DMS 273 treated with DMSO at 0.1 percent for 48 hours (cell line): ENCODE data around the gene ACOT13.
"Not testable (repeated sequence)": the region's sequence is repeated elsewhere in the genome, so short reads cannot be mapped to it uniquely, and the experiment has no call there.

Experiments used
- DNase-seq: peaks from one replicate; lab custom pipeline; 2025; lab: John Stamatoyannopoulos, UW

ACOT13 gene

DNA sequence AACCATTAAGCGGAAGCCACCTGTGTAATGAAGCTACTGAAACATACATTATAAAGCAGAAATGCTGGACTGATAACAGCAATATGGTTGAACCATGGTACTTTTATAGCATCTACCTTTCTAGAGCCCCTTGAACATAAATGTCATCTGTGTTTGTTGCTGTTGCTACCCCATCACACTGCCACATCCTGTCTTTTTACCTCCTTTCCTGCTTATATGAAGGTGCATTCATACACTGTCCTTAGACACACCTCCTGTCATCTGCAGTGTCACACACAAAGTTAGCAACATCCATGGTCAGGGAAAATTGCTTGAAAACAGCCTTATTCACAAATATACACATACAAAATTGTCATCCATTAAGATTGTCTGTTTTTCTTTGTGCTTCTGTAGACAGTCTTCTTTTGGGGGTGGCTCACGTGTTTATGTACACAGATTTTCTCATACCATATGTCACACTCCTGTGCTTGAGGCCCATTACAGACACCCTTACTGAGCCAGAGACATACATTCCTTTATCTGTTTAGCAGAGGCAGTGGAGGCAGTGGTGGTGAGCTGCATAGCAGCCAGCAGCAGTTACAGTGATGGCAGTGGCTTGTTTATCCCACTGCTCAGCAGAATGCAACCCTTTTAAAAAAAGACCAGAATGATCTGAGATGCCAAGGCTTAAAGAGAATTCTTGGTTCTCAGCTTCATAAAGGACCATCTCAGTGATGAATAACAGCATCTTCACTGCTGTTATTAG, 26.1 kb downstream of the ACOT13 start:
- no peak for DNase-seq

GRCh38 chr6:24694198-24694597, 27.3 kb downstream of the ACOT13 start:
- no peak for DNase-seq

GRCh38 chr6:24695635-24696034, 28.8 kb downstream of the ACOT13 start:
- not testable (repeated sequence) for DNase-seq

DNA sequence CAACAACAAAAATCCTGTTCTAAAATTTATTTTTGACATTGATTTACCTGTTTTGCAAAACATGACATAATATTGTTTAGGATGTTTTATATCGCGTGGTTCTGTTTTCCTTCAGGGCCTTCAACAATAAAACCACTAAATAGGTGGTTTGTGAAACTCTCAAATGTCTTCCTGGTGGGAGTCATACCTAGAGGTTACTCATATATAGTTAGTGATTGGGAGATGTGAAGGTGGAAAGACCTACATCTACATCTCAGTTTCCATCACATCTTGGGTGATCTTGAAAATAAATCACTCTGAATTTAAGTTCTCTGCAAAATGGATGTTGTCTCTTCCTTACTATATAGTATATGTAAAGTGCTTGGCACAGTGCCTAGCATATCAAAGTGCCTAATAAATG, 29.2 kb downstream of the ACOT13 start:
- no peak for DNase-seq

- DNase-seq: no peak
Measured at GRCh38 chr6:24699521-24700359, 32.9 kb downstream of the ACOT13 start.

- no peak for DNase-seq
Measured at GRCh38 chr6:24702720-24703282, 35.9 kb downstream of the ACOT13 start.

DNA sequence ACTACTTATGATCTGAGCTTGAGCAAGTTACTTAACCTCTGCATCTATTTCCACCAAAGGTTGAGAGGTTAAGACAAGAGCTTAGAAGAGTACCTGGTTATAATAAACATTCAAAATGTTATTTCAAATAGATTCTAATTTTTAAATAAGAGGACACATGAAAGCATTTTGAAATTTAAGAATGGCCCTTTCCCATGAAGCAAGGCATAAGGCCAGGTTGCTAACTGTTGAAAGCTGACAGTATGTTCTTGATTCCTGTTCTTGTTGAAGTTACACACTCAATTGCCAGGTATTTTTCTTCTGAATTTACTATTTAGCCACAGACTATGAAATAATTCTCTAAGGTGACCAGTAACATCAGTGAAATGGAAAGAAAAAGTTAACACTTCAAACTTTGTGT, 37.6 kb downstream of the ACOT13 start:
- DNase-seq: no peak

GRCh38 chr6:24708612-24709011, 41.7 kb downstream of the ACOT13 start:
- no peak for DNase-seq

DNA sequence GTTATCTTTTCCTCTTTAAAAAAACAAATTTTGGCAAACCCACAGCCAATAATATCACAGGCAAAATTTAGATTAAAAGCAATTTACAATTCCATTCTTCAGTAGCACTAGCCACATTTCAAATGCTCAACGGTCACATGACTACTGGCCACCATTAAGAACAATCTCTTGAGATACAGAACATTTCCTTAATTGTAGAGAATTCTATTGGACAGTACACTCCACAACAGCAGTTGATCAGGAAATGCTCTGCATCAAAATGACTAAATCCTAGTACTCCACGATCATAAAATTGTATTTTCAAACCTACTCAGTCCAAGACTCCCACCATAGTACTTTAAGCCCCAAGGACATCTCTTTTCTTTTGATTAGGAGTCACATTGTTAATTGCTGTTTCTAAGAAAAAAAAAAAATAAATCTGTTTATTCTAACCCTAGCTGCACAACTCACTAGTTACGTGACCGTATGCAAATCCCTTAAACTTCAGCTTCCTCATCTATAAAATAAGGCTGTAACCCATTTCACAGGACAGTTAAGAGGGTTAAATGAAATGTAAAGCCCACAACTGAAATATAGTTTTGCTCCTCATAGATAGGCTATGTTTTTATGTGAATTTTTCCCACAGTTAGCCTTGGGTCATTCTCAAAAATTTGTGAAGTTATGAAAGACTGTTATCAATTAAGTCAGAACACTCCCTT, 42.3 kb downstream of the ACOT13 start:
- DNase-seq: no peak

DNA sequence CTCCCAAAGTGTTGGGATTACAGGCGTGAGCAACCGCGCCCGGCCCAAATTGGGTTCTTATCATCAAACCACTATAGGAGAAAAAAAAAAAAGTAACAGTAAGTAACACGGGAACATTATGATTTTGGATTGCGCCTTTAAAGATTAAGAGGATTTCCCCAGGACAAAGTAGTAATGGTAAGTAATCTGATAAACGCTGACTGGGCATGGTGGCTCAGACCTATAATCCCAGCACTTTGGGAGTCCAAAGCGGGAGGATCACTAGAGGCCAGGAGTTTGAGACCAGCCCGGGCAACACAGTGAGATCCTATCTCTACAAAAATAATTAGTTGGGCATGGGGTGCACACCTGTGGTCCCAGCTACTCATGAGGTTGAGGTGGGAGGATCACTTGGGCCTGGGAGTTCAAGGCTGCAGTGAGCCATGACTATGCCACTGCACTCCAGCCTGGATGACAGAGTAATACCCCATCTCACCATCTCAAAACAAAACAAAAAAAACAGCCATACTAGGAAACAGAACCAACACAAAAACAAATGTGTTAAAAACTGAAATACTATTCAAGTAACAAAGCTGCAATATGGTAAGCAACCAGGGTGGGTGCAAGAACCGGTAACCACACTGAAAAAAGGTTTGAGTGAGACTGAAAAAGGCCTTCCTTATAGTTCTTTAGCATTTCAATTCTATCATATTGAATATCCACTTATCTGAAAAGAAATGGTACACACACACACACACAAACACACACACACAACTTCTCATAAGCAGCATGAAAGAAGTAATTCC, 43.8 kb downstream of the ACOT13 start:
- DNase-seq: no peak

GRCh38 chr6:24716602-24717148, 49.8 kb downstream of the ACOT13 start:
- DNase-seq: not testable (repeated sequence)

GRCh38 chr6:24718449-24719124, 51.7 kb downstream of the ACOT13 start:
- no peak for DNase-seq

GRCh38 chr6:24719125-24719971, 52.5 kb downstream of the ACOT13 start, which contains the start of gene C6orf62:
Gene C6orf62 (minus strand): TSS chr6:24719154. CDS start chr6:24718668, 486 bp downstream.
- peak; percentile 27 for DNase-seq

- no peak for DNase-seq
Measured at GRCh38 chr6:24720131-24720603, 53.3 kb downstream of the ACOT13 start.

GRCh38 chr6:24720604-24721460, 54.0 kb downstream of the ACOT13 start:
- DNase-seq: peak; percentile 99

DNA sequence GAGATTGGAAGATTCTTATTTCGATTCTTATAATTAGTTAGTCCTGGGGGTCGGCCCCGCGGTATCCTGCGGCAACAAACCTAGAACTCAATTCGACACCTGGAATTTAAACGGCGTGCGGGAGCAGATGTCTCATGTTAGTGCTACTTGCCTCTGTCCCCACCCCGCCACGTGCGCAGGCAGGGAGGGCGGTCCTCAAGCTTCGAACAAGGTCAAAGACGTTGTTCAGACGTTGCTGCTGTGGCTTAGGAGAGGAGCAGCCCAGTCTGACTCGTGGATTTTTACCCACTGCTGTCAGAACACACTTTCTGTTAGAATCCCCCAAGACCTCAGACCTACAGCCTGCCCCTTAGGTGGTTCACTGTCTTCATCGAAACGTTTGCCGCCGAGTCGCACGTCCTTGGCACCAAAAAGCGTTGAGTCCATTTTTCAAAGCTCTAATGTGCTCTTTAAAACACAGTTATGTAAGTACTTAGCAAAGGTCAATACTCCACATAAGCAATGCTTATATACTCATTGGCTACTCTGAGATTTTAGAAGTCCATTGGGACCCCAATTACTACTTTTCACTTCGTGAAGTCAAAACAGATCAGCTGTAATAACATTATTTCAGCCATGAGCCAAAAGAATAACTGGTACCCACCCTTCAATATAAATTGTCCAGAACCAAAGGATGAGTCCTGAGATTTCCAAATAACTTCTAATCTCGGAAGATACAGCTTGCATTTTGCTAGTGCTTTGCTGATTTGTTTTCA, 54.8 kb downstream of the ACOT13 start:
- DNase-seq: no peak

- DNase-seq: no peak
Measured at GRCh38 chr6:24723270-24723669, 56.4 kb downstream of the ACOT13 start.

GRCh38 chr6:24730653-24731052, 63.8 kb downstream of the ACOT13 start:
- not testable (repeated sequence) for DNase-seq
